ENCODE measurements around the gene GPRIN1.

GPRIN1 gene

GRCh38 chr5:176553260-176554085 lies 56.5 kb downstream of the GPRIN1 start:
- TF ChIP-seq TCF12 (IDR thresholded peaks at IDR 0.05; ENCODE audit: low read depth) = no peak
- no peak for TF ChIP-seq EP300 (IDR thresholded peaks at IDR 0.05; ENCODE audit: borderline replicate concordance)
- TF ChIP-seq REST (IDR thresholded peaks at IDR 0.05; ENCODE audit: low read depth) = no peak
- TF ChIP-seq RAD21 (IDR thresholded peaks at IDR 0.05; ENCODE audit: low read depth) = no peak
- TF ChIP-seq FOXM1 (IDR thresholded peaks at IDR 0.05; ENCODE audit: borderline replicate concordance, low read depth) = no peak
- TF ChIP-seq CREB1 (IDR thresholded peaks at IDR 0.05; ENCODE audit: low read depth) = no peak
- no peak for TF ChIP-seq TEAD4 (IDR thresholded peaks at IDR 0.05)
- TF ChIP-seq, protein P1, sequence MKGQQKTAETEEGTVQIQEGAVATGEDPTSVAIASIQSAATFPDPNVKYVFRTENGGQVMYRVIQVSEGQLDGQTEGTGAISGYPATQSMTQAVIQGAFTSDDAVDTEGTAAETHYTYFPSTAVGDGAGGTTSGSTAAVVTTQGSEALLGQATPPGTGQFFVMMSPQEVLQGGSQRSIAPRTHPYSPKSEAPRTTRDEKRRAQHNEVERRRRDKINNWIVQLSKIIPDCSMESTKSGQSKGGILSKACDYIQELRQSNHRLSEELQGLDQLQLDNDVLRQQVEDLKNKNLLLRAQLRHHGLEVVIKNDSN (IDR thresholded peaks at IDR 0.05) = no peak
- TF ChIP-seq CEBPB (IDR thresholded peaks at IDR 0.05) = no peak
- TF ChIP-seq EGR1 (IDR thresholded peaks at IDR 0.05) = no peak
- TF ChIP-seq, protein P2, sequence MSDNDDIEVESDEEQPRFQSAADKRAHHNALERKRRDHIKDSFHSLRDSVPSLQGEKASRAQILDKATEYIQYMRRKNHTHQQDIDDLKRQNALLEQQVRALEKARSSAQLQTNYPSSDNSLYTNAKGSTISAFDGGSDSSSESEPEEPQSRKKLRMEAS (IDR thresholded peaks at IDR 0.05) = no peak

- TF ChIP-seq RAD21 (IDR thresholded peaks at IDR 0.05; ENCODE audit: low read depth) (no peak), CREB1 (IDR thresholded peaks at IDR 0.05; ENCODE audit: low read depth) (no peak), TCF12 (IDR thresholded peaks at IDR 0.05; ENCODE audit: low read depth) (no peak), TAF1 (IDR thresholded peaks at IDR 0.05; ENCODE audit: low read depth) (no peak)
These were observed 57.6 kb downstream of the GPRIN1 start for GRCh38 chr5:176552332-176552869.

- TF ChIP-seq RAD21 (IDR thresholded peaks at IDR 0.05; ENCODE audit: low read depth) (no peak), TCF12 (IDR thresholded peaks at IDR 0.05; ENCODE audit: low read depth) (no peak), CEBPB (IDR thresholded peaks at IDR 0.05) (no peak), FOXM1 (IDR thresholded peaks at IDR 0.05; ENCODE audit: borderline replicate concordance, low read depth) (no peak), TEAD4 (IDR thresholded peaks at IDR 0.05) (no peak), EGR1 (IDR thresholded peaks at IDR 0.05) (no peak), EP300 (IDR thresholded peaks at IDR 0.05; ENCODE audit: borderline replicate concordance) (no peak), YY1 (IDR thresholded peaks at IDR 0.05; ENCODE audit: low read depth) (no peak)
- TF ChIP-seq, protein P2 (IDR thresholded peaks at IDR 0.05) = no peak
- TF ChIP-seq, protein P1 (IDR thresholded peaks at IDR 0.05) = no peak
These were observed 59.6 kb downstream of the GPRIN1 start for GRCh38 chr5:176550275-176550831.

GRCh38 chr5:176549871-176550270 lies 60.1 kb downstream of the GPRIN1 start:
- TF ChIP-seq, protein P1 (IDR thresholded peaks at IDR 0.05) = no peak
- TF ChIP-seq YY1 (IDR thresholded peaks at IDR 0.05; ENCODE audit: low read depth) (no peak), TEAD4 (IDR thresholded peaks at IDR 0.05) (no peak), TAF1 (IDR thresholded peaks at IDR 0.05; ENCODE audit: low read depth) (no peak), NFIC (IDR thresholded peaks at IDR 0.05) (no peak), TCF12 (IDR thresholded peaks at IDR 0.05; ENCODE audit: low read depth) (no peak), ZBTB7A (IDR thresholded peaks at IDR 0.05; ENCODE audit: low read depth) (no peak), CREB1 (IDR thresholded peaks at IDR 0.05; ENCODE audit: low read depth) (no peak), REST (IDR thresholded peaks at IDR 0.05; ENCODE audit: low read depth) (no peak), EP300 (IDR thresholded peaks at IDR 0.05; ENCODE audit: borderline replicate concordance) (no peak), FOXM1 (IDR thresholded peaks at IDR 0.05; ENCODE audit: borderline replicate concordance, low read depth) (no peak), CEBPB (IDR thresholded peaks at IDR 0.05) (no peak)
- TF ChIP-seq, protein P2 (IDR thresholded peaks at IDR 0.05) = no peak

DNA sequence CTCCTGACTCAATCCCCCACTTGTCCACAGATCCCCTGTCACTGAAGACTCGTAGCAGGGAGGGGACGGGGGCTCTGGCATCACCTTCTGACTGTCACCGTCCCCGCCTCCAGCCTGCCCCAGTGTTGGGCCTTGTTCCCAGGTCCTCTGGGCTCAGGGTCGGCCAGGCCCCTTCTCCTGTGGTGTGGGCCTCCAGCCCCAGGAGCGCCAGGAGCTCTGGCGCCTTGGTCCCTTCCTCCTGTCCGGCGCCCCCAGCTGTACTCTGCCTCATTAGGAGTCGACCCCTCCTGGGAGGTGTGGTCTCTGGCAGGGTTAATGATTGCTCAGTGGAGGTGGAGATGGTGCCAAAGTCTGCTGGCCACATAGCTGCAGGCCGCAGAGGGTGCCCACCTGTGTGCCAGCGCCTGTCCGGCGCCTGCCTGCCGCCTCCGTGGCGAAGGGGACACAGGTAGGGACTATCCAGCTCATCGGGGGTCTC lies 61.0 kb downstream of the GPRIN1 start, which contains the start of gene CDHR2:
CDHR2 (plus strand) TSS at position 376 of the 478 bp plus-strand sequence. CDS start 16,011 bp downstream, outside the sequence.
- TF ChIP-seq, protein P2 (IDR thresholded peaks at IDR 0.05) = no peak
- TF ChIP-seq RAD21 (IDR thresholded peaks at IDR 0.05; ENCODE audit: low read depth) (no peak), CREB1 (IDR thresholded peaks at IDR 0.05; ENCODE audit: low read depth) (no peak)

Data from Ishikawa (cell line).